NK-92 treated with Interleukin-12 subunit alpha and Interleukin-12 subunit beta, amount 100 ng/mL, for 24 hours (cell line): Measurements from ENCODE around the gene GATA1.
"Not testable (repeated sequence)": the region's sequence is repeated elsewhere in the genome, so short reads cannot be mapped to it uniquely, and the experiment has no call there.

Experiments
- DNase-seq: peaks from one replicate; lab custom pipeline; 2025; lab: John Stamatoyannopoulos, UW

Gene GATA1

DNA sequence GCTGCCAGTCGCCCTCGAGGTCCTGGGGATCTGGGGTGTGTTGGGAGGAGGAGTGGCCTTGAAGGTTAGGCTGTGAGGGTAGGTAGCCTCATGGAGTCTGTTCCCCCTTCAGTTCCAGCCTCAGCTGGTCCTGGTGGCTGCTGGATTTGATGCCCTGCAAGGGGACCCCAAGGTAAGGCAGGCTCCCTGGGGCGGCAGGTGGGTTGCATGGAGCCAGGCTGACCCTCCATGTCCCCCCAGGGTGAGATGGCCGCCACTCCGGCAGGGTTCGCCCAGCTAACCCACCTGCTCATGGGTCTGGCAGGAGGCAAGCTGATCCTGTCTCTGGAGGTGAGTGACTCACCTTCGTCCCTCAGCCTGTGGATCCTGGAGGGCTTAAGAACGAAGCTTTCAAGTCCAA lies 28.3 kb downstream of the GATA1 start:
- DNase-seq, result no peak

DNA sequence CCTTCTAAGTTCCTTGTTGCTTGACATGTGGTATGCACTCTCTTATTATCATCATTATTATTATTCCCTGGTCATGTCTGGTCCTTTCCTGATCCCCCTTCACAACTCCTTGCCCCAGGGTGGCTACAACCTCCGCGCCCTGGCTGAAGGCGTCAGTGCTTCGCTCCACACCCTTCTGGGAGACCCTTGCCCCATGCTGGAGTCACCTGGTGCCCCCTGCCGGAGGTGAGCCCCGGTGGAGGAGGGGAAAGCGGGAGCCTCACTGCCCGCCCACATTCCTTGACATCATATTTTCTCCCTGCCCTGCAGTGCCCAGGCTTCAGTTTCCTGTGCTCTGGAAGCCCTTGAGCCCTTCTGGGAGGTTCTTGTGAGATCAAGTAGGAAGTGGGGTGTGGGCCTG lies 28.9 kb downstream of the GATA1 start:
- no peak for DNase-seq

GRCh38 chrX:48816014-48816810 lies 29.8 kb downstream of the GATA1 start:
- DNase-seq, result no peak

DNA sequence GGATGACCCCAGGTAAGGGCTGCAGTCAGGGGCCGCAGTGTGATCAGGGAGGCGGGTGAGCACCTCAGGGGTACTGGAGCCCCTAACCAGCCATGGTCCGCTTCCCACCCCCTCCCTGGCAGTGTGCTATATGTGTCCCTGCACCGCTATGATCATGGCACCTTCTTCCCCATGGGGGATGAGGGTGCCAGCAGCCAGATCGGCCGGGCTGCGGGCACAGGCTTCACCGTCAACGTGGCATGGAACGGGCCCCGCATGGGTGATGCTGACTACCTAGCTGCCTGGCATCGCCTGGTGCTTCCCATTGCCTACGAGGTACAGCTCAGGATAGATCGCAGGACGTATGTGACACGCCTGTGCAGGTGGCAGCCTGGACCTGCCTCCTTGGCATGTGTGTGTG lies 31.7 kb downstream of the GATA1 start:
- DNase-seq, result no peak

DNA sequence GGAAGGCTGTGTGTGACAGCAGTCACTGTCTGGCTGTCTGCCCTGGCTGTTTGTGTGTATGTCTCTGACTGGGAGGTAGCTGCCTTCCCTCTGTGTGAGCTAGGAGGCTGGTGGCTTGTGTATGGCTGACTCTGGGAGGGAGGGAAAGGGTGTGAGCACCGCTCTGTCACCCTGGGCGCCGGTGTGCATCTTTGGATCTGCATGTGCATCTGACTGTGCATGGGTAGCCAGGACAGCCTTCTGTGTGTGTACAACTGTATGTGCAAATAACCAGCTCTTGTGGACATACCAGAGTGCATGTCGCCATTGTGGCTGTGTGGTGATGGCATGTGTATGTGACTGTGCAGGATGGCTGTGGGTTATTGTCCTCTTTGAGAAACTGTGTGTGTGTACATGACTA lies 32.5 kb downstream of the GATA1 start:
- DNase-seq, result no peak

DNA sequence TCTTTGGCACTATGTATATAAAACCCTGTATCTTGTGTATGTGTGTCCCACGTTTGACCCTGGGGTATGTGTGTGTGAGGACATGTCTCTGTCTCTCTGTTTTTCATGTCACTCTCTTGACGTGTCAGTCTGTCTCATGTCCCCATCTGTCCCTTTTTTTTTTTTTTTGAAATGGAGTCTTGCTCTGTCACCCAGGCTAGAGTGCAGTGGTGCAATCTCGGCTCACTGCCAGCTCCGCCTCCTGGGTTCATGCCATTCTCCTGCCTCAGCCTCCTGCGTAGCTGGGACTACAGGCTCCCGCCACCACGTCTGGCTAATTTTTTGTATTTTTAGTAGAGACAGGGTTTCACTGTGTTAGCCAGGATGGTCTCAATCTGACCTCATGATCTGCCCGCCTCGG lies 33.0 kb downstream of the GATA1 start:
- not testable (repeated sequence) for DNase-seq

DNA sequence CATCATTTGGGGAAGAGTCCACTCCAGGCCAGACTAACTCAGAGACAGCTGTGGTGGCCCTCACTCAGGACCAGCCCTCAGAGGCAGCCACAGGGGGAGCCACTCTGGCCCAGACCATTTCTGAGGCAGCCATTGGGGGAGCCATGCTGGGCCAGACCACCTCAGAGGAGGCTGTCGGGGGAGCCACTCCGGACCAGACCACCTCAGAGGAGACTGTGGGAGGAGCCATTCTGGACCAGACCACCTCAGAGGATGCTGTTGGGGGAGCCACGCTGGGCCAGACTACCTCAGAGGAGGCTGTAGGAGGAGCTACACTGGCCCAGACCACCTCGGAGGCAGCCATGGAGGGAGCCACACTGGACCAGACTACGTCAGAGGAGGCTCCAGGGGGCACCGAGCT lies 36.7 kb downstream of the GATA1 start:
- no peak for DNase-seq

- no peak for DNase-seq
These were observed 37.7 kb downstream of the GATA1 start for GRCh38 chrX:48824066-48824465.

DNA sequence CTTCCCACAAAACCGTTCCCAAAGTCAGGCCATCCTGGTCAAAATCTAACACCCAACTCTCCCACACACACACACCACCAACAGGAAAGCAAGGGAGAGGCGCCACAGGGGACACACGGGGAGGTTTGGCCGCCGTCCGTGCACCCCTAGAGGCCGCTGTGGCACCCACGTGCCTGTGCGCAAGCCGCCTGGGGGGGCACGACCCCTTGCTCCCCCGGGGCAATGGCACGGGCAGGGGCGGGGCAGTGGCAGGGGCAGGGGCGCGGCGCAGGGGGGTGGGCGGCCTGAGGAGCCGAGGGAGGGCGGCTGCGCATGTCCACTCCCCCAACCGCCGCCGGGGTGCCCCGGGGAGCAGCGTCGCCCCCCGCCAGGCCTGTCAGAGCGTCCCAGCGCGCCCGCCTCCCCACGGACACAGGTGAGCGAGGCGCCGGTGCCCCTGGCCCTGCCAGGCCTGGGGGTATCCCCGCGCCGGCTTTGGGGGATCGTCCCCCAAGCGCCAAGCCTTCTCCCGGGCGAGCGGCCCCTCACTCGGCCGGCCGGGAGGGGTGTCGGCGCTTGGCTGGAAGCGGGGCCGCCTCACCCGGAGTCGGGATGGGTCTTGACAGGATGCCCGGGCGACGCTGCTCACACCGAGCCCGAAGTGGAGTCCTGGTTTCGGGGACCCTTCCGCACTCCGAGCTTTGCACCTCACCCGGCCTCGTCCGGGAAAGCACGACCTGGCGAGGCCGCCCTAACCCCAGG lies 39.9 kb downstream of the GATA1 start, which contains the start of gene ERAS:
Gene ERAS, plus strand, starts transcription at position 379 of the 741 bp plus-strand sequence. CDS start 2,611 bp downstream, outside the sequence.
- DNase-seq, result no peak

GRCh38 chrX:48826876-48827653 lies 40.7 kb downstream of the GATA1 start:
- DNase-seq, result no peak

GRCh38 chrX:48827654-48827968 lies 41.2 kb downstream of the GATA1 start:
- no peak for DNase-seq

DNA sequence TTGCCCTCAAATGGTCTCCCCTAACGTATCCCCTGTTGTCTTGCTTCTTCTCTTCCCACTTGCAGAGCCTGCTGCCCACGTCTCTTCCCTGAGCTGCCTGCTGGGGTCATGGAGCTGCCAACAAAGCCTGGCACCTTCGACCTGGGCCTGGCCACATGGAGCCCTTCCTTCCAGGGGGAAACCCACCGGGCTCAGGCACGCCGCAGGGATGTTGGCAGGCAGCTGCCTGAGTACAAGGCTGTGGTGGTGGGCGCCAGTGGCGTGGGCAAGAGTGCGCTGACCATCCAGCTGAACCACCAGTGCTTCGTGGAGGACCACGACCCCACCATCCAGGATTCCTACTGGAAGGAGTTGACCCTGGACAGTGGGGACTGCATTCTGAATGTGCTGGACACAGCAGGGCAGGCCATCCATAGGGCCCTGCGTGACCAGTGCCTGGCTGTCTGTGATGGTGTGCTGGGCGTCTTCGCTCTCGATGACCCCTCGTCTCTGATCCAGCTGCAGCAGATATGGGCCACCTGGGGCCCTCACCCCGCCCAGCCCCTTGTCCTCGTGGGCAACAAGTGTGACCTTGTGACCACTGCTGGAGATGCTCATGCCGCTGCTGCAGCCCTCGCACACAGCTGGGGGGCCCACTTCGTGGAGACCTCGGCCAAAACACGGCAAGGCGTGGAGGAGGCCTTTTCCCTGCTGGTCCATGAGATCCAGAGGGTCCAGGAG lies 42.8 kb downstream of the GATA1 start:
- DNase-seq, result no peak

GRCh38 chrX:48831136-48831908 lies 44.9 kb downstream of the GATA1 start:
- no peak for DNase-seq

GRCh38 chrX:48831909-48832291 lies 45.5 kb downstream of the GATA1 start:
- DNase-seq, result no peak

GRCh38 chrX:48833542-48834138 lies 47.2 kb downstream of the GATA1 start:
- no peak for DNase-seq

DNA sequence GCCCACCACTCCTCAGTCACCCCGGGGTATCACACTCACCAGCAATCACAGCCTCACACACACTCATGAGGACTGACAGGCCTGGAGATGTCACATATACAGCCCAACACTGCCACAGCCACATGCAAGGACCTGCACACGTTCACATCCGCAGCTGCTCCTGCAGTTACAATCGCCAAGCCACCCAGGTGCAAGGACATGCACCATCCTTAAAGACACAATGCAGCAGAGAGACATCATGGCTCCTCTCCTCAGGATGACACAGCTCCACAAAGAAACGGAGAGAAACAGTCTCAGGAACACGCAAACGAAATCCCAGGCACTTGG lies 48.0 kb downstream of the GATA1 start:
- DNase-seq, result no peak

DNA sequence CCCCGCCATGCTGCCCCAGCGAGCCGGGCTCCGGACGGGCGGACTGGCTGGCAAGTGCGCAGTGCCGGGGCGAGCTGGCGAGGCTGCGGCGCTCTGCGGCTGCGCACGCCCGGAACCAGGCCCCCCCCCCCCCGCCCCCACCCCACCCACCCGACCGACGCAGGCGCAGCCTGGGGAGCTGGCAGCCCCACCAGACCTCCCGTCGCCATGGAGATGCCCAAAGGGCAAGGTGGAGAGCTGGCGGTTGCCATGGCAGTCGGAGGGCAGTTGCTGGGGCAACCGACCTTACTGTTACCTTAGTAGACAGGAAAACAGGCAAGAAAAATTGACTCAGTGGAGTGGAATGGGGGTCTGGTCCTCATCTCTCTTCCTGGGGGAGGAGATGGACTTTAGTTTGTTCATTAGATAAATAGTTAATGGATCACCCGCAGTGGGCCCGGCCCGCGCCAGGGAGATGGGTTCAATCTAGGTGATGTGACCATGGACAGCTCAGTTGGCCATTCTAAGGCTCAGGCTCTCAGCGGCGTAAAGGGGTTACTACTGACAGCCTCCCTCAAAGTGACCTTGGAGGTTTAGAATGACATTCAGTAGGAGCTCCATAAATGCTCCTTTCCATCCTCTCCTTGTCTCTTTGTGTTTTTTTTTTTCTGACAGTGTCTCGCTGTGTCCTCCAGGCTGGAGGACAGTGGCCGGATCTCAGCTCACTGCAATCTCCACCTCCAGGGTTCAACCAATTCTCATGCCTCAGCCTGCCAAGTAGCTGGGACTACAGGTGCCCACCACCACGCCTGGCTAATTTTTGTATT lies 49.3 kb downstream of the GATA1 start, which contains the start of gene PCSK1N:
Gene PCSK1N, minus strand, starts transcription at position 87 of the 806 bp plus-strand sequence. Its CDS starts 78 bp downstream, at position 9.
- no peak for DNase-seq

GRCh38 chrX:48839686-48840085 lies 53.3 kb downstream of the GATA1 start:
- DNase-seq, result no peak
